GM12892 (cell line): ENCODE data around the gene TLK2.

Experiments used
- POLR2A ChIP-seq: IDR thresholded peaks from 2 replicates; pipeline ENCODE4 v1.6.1; 2011; ENCODE audit warnings: low read depth, low read length, control low read depth
- TAF1 ChIP-seq: IDR thresholded peaks from 2 replicates; pipeline ENCODE4 v1.6.1; 2011; ENCODE audit warnings: low read depth, mild to moderate bottlenecking, control low read depth, low read length, borderline replicate concordance

- TF ChIP-seq POLR2A (no peak), TAF1 (no peak)
These were observed 95.0 kb downstream of the TLK2 start for GRCh38 chr17:62573480-62574117.
